Measurements from ENCODE around the gene RTL10.

Gene RTL10, protein sequence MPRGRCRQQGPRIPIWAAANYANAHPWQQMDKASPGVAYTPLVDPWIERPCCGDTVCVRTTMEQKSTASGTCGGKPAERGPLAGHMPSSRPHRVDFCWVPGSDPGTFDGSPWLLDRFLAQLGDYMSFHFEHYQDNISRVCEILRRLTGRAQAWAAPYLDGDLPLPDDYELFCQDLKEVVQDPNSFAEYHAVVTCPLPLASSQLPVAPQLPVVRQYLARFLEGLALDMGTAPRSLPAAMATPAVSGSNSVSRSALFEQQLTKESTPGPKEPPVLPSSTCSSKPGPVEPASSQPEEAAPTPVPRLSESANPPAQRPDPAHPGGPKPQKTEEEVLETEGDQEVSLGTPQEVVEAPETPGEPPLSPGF

DNA sequence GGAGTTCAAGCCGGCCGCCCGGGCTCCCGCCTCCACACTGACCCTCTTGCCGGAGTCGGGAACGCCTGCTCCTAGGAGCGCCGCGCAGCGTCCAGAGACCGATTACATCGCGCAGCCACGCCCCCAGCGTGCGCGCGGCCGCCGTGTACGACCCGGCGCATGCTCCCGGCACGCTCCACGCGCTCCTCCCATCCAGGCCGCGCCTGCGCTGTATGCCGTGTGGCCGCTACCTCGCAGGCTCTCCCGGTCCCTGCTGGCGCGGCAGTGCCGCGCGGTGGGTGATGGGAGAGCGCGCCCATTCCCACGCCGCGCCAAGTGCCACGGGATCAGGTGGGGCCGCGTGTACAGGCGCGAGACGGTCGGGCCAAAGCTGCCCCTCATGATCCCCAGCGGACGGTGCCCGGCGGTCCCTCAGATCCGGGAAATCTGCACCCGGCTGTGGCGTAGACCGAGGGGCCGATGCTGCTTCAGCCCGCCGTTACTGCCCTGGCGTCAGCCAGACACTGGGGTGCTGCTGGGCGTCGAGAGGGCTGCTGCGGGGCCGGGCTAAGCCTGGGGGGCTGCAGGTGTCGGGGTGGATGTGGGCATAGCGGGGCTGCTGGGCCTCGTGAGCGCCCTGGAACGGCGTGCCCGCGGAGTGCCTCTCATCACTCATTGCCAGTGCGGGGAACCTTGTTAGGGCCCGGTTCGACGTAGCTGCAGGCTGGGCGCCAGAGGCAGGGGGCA, at the start of gene RTL10, which contains the start of gene GNB1L:
Gene RTL10 (minus strand): TSS at position 97 of the 726 bp plus-strand sequence. CDS start 2,613 bp downstream, outside the sequence.
Gene GNB1L (minus strand): TSS at position 97 of the 726 bp plus-strand sequence. CDS start 33,519 bp downstream, outside the sequence.
- DNase-seq (ENCODE audit: low spot score): peak; percentile 94

DNA sequence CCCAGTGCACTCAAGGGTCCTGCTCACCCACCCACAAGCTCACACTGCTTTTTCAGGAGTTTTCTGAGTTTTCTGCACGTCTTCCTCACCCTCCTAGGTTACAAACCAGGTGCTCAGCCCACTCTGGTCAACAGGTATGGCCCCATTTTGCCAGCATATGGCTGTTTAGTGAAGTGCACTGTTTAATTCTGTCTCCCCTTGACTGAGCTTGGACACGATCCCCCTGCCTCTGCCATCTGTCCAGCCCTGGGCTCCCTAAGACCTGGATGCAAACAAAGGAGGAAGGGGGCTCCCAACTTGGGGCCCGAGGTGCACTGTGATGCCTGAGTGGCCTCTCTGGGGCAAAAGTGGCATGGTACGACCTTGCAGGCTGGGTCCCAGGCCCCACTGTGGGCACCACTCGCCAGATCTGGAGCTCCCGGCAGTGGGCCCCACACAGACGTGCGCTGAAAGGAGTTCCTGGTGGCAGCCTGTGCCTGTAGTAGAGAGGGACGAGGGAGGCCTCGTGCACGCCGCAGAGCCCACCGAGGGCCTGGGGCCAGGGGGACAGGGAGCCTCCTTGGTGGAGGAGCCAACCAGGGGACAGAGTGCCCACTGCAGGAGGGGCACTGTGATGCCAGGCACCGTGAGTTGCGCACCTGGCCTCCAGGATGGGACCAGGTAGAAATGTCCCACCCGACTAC, 49.6 kb upstream of the RTL10 start:
- peak; percentile 75 for DNase-seq (ENCODE audit: low spot score)

DNA sequence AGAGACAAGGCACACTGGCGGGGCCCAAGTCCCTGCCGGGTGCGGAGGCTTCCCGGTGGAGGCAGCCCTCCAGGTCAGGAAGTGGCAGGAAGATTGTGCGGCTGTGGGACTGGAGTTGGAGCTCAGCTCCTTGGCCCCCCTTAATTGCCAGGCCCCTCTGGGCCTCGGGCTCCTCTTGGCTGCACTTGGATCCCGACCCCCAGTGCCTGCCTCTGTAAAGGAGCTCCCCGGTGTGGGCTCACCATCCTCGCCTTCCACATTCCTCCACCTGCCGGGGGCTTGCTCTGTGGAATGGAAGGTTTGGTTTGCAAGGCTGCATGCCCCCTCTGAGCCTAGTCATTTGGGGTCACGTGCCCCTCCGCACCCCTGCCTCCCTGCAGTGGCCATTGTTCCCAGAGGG, 48.8 kb upstream of the RTL10 start:
- DNase-seq (ENCODE audit: low spot score): no peak

DNA sequence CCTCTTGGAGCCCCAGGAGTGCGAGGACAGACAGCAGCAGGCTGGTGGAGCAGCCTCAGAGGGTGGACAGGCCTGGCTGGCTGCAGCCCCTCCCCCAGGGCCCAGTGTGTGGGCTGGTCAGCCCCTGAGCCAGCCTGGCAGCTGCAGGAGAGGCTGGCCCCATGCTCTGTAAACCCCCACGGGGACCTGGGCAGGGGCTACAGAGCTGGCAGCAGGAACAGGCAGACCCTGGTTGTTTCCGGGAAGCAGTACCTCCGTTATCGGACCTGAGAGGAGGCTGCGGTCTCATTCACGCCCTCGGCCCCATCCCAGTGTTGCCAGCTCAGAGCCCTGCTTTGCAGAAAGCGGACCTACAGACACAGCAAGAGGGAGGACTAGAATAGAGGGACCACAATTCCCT, 48.4 kb upstream of the RTL10 start:
- DNase-seq (ENCODE audit: low spot score): no peak

DNA sequence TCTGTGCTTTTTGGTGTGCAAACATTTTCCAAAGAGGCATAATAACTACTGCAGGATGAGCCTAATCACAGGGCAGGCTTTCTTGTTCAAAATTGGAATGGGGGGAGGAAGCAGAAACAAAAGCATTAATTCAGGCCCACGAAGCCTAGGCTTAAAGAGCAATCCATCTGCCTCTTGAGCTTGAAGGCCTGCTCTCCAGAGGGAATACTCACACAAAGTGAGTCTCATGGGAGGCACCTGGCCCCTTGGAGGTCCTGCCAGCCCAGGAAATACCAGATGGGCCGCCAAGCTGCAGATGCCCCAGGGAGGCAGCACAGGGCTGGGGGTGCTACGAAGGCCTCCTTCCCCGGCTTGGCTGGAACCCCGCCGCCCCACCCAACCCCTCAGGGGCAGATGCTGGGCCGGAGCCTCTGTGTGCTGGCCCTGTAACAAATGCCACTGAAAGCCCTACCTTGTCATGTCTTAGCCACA, 47.6 kb upstream of the RTL10 start:
- no peak for DNase-seq (ENCODE audit: low spot score)

DNA sequence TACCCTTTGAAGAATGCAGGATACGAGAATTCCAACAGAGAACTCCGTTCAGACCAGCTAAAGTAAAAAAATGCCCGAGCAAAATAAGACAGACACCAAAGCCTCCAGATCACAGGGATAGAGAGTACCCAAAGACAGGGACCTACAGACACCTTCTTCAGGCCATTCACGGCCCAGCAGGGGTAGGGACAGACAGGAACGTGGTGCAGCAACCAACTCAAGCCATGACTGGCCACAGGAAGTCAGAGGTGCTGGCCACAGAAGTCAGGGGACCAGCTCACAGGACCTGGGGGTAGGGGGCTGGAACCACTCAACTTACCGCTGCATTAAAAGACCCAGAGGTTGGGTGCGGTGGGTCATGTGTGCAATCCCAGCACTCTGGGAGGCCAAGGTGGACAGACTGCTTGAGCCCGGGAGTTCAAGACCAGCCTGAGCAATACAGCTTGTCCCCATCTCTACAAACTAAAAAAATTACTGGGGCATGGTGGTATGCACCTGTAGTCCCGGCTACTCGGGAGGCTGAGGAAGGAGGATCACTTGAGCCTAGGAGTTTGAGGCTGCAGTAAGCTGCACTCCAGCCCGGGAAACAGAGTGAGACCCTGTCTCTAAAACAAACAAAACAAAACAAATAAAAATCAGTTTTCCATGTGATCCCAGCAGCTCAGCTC, 47.0 kb upstream of the RTL10 start:
- DNase-seq (ENCODE audit: low spot score): no peak

DNA sequence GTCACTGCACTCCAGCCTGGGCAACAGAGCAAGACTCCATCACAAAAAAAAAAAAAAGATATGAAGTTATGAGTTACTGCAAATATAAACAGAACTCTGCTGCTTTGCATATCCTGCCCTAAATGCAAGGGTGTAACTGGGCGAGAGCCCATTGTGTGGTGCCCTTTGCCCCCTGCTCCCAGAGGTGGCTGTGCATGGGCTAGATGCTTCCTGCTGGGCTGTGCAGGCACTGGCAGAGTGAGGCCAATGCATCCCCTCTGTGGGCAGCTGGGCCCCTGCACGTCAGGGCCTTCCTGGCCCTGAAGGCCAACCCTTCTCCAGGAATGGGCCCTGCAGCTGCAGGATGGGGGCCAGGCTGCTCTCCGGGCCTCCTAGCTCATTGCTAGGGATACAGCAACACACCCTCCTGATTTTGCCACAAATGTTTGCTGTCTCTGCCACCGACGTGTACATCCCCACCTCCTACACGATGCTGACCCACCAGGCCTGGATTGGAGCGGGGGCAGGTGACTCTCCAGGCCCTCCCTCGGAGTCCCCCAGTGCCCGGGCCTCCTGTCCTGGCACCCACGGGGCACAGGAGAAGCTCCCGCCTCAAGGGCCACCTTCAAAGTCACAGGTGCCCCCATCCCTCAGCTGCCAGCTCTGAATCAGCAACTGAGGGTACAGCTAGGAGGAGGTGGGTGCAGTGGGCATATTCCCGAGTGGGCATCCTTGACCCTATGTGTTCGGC, 46.2 kb upstream of the RTL10 start:
- no peak for DNase-seq (ENCODE audit: low spot score)

DNA sequence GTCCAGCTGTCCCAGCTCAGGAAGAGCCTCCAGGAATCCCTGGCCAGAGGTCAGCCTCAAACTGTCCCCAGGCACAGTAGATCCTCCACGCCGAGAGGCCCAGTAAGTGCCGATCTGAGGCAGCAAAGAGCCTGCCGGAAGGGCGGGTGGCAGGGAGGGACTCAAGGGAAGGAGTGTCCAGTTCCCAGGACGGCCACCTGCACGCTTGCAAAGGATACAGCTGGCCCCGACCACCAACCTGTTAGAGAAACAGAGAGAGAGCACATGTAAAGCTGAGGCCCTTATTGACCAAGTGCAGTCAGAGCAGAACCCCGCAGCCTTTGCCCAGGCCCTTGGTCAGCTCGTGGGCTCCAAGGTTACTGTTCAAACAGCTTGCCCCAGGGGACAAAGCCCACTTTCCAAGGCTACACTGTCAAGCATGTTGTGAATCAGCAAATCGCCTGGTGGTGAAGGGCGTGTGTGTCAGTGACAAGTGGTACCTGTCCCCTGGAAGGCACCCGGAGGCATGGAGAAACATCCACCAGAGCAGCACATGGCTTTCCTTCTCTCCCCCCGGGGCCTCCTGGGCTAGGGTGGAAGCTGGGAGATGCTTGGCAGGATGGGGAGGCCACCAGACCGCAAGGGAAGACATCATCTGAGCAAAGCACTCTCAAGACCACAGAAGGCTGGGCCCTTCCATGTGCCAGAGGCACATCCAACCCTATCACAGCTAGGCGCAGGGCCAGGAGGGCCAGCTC, 44.3 kb upstream of the RTL10 start:
- no peak for DNase-seq (ENCODE audit: low spot score)

DNA sequence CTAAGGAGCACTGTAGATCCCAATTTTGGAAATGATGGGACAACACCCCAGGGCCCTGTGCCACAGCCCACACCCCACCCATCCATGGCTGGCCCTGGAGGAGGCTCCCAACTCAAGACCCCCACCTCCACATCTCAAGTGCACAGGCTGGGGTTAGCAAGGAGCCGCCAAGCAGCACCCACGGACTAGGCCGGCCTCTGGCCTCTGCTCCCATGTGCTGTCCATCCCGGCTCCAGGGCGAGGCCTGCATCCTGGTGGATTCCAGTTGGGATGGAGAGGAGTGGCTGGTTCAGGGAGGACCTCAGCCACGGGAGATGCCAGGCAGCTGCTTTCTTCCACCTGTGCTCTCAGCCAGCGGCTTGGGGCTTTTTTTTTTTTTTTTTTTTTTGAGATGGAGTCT, 43.5 kb upstream of the RTL10 start:
- DNase-seq (ENCODE audit: low spot score): no peak

DNA sequence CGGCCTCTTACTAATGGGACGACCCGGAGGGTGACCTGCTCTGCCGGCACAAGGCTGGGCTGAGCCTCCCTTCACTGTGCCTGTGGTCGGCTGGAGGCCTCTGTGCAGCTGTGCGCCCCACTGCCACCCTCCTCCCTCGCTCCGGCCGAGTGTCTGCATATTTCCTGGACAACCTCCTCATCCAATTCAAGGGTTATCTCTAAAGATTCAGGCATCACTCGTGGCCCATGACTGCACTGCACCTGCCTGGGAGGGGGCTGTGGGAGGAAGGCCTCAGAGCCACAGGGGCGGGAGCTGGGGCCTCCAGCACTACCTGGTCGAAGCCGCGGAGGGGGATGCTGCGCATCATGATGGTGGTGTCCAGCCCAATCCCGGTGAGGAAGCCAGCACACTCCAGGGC, 43.1 kb upstream of the RTL10 start:
- no peak for DNase-seq (ENCODE audit: low spot score)

DNA sequence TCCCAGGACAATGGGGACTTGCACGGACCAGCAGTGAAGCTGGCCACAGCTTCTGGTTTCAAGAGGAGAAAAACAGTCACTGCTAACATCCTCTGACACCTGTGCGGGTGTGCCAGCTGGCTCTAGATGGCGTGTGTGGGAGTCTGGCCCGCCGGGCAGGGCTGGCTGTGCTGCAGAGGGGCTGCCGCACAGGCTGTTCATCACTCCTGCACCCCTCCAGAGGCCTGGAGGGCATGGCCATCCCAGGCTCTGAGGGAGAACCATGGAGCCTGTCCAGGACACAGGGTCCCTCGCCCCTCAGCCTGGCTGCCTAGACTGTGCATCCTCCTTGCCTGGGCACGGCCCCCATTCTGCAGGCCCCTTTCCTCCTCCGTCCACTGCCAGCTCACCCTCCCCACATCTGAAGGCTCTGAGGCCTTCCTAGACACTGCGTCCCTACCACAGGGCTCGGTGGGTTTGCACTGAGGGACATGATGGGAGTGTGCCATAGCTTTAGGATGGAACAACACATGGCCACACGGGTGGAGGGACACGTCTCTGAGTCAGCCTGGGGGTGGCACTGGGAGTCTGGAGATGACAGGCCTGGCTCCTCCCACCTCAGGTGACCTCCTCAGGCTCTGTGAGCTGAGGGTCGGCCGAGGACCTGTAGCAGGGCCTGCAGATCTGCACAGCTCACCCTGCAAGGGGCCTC, 42.1 kb upstream of the RTL10 start:
- DNase-seq (ENCODE audit: low spot score): peak; percentile 50

DNA sequence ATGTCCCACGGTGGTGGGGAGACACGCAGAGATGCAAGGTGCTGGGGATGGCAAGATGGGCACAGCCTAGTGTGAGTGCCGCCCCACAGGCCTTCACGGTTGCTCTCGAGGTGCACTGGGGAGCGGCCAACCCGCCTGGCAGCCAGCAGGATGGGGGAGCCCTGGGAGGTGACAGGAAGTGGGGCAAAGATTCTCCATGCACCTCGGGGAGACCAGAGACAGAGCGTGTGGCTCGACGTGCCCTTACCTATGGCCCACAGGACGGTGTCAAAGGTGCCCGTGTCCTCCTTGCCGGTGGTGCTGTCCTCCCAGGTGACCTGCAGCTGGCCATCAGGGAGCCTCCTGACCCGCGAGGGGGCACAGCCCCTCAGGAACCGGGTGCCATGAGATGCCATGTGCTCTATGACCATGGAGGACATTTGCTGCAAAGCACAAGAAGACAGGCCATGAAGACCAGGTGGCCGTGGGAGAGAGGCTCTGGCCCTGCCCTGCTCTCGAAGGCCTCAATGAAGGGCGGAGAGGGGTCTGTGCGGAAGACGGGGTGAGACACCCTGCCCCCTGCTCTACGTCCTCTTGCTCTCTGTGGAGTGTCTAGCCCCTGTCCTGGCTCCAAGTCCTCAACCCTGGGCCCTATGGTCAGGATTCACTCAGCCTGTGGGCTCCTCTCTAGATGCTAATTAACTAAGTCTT, 40.6 kb upstream of the RTL10 start:
- no peak for DNase-seq (ENCODE audit: low spot score)

DNA sequence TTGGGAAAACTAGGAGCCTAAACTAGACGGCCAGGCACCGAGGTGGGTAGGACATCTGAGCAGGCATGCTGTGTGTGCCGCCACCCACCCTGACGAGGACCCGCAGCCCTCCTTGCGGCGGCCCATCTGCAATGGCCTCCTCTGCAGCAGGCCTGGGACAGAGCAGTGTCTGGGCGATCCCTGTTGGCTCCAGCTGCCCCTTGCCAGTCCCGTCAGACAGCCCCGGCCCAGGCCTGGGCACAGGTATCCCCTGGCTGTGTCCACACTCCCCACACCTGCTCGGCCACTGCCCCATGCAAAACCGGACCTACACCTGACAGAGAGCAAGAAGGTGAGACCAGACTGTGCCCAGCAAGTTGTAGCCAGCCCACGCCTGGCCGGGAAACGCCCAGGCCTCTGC, 38.7 kb upstream of the RTL10 start:
- no peak for DNase-seq (ENCODE audit: low spot score)

DNA sequence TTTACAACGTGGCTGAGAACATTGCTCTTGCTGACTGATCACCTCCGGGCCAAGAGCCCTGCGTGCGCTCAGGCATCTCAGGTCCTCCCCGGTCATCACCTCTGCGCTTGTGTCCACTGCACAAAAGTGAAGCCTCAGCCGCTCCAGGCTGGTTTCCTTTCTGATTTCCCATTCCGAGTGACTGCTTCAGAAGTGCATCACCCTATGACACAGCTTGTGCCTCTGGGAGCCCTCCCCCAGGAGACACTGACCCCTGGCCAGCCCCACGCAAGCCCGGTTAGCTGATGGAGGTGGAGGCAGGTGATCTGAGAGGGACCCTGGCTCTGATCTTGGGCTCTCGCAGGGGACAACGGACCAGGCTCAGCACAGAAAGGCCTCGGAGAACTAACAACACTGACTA, 38.3 kb upstream of the RTL10 start:
- DNase-seq (ENCODE audit: low spot score): no peak

DNA sequence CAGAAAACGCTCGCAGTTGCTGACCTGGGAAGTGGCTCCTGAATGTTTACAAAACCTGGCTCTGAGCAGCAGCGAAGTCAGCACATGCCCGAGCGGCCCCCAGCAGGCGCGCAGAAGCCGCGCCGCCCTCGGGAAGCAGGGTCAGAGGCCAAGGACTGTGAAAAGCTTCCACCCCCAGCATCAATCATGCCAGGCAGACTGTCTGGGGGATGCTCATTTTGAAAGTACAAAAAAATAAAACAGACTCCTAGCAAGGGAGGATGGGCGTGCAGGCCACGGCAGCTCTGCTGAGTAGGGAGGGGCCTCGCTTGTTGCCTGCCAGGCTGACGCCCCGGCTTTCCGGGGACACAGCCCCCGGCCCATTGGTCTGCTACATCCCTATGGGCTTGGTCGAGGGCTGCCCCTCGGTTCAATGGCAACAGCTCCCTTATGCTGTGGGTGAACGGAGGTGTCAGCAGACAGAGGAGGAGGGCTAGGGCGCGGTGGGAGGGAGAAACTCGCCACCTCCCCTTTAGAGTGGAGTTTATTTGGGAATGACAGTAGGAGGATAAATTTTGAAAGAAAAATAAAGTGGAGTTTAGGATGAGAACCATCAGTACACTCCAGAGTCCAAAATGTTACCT, 37.7 kb upstream of the RTL10 start:
- no peak for DNase-seq (ENCODE audit: low spot score)

DNA sequence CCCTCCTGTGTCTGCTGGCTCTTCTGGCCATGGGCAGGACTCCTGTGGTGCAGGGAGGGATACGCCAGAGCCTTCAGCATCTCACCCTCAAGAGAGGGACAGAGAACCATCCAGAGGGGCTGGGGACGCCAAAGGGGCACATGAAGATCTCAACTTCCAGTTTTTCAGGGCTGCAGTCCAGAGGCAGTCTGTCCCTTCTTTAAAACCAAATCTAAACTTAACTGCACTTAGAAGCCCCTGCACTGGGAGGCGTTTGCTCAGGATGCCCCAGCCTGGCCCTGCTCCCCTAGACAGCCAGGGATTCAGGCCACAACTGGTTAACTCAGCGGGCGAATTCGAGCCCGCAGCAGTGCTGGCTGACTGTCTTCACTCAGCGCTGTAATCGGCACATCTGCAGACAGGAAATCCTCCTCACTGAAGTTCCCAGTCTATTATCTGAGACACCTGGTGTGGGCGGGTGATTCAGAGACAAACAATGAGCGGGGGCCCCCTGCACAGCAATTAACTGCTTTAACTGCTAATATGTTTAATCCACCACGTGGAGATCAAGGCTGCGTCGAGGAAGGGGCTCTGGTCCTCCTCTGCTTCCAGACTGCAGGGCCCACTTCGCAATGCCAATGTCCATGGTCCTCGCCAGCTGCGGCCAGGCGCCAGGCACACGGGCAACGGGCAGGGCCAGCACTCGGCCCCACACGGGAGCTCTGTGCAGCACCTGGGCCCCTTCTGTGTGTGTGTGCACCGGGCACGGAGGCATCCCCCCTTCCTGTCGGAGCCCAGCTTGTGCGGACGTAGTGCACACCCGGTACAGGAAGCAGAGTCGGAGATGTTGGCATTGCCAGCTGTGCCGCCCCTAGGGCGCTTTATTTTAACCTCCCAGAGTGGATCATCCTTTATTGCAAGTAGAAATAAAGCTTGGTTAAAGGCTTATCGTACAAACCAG, 36.9 kb upstream of the RTL10 start:
- peak; percentile 36 for DNase-seq (ENCODE audit: low spot score)

DNA sequence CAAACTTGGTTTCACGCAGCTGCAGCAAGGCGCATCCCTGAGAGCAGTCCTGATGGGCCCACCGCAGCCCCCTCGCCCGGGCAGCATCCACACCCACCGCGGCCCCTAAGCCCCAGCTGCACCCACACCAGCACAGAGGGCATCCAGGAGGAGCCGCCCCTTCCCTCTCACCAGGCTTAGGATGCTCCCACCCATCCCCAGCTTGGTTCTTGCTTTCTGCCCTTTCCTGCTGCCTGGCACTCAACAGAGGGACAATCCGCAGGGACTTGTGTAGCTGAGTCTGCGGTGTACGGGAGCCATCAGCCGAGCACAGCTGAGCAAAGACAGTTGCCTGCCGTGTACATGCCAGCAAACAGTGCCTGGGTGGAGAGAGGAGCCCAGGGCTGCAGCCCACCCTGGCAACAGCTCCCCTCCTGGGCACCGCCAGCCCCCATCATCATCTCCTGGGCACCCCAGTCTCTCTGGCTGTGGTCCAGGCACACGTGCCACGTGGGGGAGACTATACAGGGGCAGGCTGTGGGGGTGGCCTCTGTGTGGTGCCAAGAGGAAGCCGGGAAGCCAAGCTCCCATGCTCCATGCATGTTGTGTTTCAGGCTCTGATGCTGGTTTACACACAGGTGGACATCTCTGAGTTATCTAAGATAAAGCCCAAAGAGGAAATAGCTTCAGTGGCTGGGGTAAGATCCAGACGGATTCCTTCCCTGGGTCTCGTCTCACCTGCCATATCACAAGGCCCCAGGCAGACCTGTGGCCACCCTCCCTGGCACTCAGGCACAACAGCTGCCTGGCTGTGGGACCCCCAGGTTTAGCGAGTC, 36.0 kb upstream of the RTL10 start:
- DNase-seq (ENCODE audit: low spot score): no peak
